ENCODE measurements around the gene VEZF1.

VEZF1 gene

DNA sequence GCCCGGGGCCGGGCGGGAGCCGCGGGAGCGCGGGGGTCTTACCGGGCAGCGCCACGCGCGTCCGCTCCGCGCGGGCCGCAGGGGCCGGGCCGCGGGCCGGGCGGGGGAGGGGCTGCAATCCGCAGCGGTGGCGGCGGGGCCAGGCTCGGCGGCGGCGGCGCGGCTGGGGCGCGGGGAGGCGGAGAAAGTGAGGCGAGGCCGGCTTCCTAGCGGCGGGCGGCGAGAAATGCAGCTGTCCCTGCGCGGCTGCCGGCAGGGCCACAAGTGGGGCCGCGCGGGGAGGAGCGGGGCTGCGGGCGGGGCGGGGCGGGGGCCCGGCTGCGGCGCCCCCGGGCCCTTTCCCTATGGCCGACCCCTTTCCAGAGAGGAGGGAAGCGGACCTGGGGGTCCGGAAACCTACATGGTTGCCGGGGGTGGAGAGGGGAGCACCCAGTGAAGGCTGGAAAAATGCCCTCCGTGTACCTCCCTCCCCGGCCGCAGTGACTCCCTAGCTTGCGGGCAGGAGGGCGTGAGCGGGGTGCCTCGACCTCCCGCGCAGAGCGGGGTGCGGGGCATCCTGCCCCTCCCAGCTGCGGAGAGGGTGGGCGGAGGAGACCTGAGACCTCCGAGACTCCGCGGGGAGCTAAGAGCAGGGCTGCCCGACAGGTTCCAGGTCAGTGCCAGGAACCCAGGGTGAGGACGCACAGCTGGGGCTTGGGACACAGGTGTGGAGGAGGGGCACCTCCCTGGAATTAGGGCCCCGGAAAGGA is 32.7 kb downstream of the VEZF1 start, which contains the start of gene CUEDC1:
Gene CUEDC1 (minus strand): TSS at position 230 of the 749 bp plus-strand sequence. CDS start 69,848 bp downstream, outside the sequence.
- TF ChIP-seq, protein P1, sequence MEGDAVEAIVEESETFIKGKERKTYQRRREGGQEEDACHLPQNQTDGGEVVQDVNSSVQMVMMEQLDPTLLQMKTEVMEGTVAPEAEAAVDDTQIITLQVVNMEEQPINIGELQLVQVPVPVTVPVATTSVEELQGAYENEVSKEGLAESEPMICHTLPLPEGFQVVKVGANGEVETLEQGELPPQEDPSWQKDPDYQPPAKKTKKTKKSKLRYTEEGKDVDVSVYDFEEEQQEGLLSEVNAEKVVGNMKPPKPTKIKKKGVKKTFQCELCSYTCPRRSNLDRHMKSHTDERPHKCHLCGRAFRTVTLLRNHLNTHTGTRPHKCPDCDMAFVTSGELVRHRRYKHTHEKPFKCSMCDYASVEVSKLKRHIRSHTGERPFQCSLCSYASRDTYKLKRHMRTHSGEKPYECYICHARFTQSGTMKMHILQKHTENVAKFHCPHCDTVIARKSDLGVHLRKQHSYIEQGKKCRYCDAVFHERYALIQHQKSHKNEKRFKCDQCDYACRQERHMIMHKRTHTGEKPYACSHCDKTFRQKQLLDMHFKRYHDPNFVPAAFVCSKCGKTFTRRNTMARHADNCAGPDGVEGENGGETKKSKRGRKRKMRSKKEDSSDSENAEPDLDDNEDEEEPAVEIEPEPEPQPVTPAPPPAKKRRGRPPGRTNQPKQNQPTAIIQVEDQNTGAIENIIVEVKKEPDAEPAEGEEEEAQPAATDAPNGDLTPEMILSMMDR (IDR thresholded peaks at IDR 0.05; ENCODE audit: insufficient read depth, low read depth, low read length, missing control alignments), result peak; percentile 26
- H3K4me3 ChIP-seq (ENCODE audit: low read length), result peak within 1 kb of the TSS; percentile 44
- DNase-seq (ENCODE audit: low read depth), result peak; percentile 61

DNA sequence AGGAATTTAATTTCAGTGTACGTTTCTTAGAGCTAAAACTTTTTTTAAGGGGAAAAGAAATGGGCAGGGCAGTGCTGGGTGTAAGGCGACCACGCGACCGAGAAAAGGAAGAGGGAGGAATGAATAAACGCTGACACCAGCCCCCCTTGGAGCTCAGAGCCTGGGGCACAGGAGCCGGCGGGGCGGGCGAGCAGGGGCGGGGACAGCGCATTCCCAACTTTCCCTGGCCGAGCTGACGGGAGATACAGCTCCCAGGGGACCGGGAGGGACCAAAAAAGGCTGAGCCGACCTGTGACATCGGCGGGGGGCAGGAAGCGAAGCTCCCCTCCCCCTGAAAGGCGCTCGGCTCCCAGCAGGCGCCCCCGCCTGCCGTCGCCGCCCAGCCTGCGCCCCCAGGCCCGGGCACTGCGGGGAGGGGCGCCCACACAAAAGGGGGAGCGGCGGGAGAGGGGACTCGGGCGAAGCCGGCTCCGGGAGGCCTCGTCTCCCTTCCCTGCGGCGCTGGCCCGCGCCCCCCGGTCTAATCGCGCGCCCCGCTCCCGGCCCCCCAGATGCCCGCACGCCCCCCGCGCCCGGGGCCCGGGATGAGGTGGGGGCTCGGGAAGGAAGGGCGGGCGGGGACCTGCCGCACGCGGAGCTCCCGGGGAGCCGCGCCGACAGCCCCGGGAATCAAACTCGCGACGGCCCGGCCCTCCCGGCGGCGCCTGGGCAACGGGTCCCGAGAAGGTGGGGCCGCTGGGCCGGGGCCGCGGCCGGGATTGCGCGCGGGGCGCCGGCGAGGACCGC is 33.5 kb downstream of the VEZF1 start:
- H3K4me3 ChIP-seq (ENCODE audit: low read length), result peak overlapping the region; percentile 44
- peak; percentile 32 for DNase-seq (ENCODE audit: low read depth)
- TF ChIP-seq, protein P1 (IDR thresholded peaks at IDR 0.05; ENCODE audit: insufficient read depth, low read depth, low read length, missing control alignments), result no peak

GRCh38 chr17:57953705-57954396 is 34.2 kb downstream of the VEZF1 start:
- peak overlapping the region; percentile 44 for H3K4me3 ChIP-seq (ENCODE audit: low read length)

DNA sequence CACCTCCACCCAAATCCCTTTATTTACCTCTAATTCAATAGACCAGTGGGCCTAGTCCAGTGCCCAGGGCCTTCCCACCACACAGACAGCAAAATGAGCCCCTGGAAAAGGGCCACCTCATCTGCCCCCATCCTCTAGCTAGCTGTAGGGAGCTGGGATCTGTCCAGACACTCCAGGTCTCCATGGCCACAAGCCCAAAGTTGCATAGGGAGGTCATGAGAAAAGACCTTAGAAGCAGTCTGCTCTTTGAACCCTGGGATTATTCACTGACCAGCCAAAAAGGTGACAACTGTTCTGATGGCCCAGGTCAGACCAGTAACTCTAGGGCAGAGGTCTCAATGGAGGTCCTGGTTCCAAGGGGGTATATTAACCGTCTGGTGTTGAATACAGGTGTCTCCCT is 34.8 kb downstream of the VEZF1 start:
- H3K4me3 ChIP-seq (ENCODE audit: low read length), result no peak overlapping the region
- DNase-seq (ENCODE audit: low read depth), result no peak

More at GRCh38 chr17:57953705-57954396, 34.2 kb downstream of the VEZF1 start:
- TF ChIP-seq, protein P1 (IDR thresholded peaks at IDR 0.05; ENCODE audit: insufficient read depth, low read depth, low read length, missing control alignments), result no peak
- DNase-seq (ENCODE audit: low read depth), result no peak

GRCh38 chr17:57949649-57950048 is 38.4 kb downstream of the VEZF1 start:
- peak; percentile 80 for DNase-seq (ENCODE audit: low read depth)
- TF ChIP-seq, protein P1 (IDR thresholded peaks at IDR 0.05; ENCODE audit: insufficient read depth, low read depth, low read length, missing control alignments), result no peak
- no peak overlapping the region for H3K4me3 ChIP-seq (ENCODE audit: low read length)

More for the DNA sequence above, 34.8 kb downstream of the VEZF1 start:
- TF ChIP-seq, protein P1 (IDR thresholded peaks at IDR 0.05; ENCODE audit: insufficient read depth, low read depth, low read length, missing control alignments), result no peak

DNA sequence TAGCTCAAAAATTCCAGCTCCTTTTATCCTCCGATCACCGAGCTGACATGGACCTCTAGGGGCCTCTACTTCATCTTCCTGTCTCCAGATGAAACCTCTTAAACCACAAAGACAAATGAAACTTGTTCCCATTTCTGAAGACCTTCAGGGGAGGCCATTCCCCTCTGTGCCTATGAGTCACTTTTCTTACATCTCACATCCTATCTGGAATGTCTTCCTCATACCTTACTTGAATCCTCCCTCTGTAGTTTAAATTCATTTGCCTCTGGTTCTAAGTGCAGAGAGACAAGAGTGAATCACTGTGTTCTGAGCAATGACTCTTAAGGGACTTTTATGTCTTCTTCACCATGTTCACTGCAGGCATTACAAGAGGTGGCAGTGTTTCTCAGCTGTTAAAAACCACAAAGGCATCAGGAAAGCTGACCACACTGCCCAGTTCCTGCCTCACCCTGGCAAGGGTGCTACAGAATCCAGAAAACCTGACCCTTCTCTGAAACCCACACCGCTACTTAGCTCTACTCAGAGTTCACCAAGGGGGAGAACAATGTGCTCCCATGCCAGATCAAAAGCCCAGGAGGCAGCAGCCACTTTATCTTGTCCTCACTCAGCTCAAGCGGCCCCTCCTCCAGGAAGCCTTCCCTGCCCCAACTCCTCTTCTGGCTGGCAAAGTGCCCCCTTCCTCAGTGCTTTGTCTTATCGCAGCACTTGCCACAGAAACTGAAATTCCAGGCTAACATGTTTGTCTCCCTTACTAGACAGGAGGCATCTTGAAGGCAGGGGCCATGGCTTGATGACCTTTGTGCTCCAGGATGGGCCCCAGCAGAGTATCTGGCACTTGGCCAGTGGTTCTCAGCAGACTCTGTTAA is 39.3 kb downstream of the VEZF1 start:
- H3K4me3 ChIP-seq (ENCODE audit: low read length), result no peak overlapping the region
- peak; percentile 95 for DNase-seq (ENCODE audit: low read depth)
- TF ChIP-seq, protein P1 (IDR thresholded peaks at IDR 0.05; ENCODE audit: insufficient read depth, low read depth, low read length, missing control alignments), result no peak

All from epithelial cell of esophagus (primary cell).